Neural progenitor cell (in vitro differentiated cells): ENCODE measurements around the gene MUCL3.

Experiments
- EZH2 ChIP-seq: fragments of 200-600 bp; sonication (generic); IDR thresholded peaks from 2 replicates; pipeline ENCODE4 v1.6.1; 2017; ENCODE audit warnings: antibody characterized with exemption, mild to moderate bottlenecking, moderate library complexity
- EZH2phosphoT487 ChIP-seq: fragments of 200-600 bp; sonication (generic); IDR thresholded peaks from 2 replicates; pipeline ENCODE4 v1.6.1; 2017; ENCODE audit warnings: antibody characterized with exemption
- TF ChIP-seq, protein P1 (sequence below): fragments of 200-600 bp; sonication (generic); IDR thresholded peaks from 2 replicates; pipeline ENCODE4 v1.5.1; 2017; ENCODE audit warnings: antibody characterized with exemption, mild to moderate bottlenecking

DNA sequence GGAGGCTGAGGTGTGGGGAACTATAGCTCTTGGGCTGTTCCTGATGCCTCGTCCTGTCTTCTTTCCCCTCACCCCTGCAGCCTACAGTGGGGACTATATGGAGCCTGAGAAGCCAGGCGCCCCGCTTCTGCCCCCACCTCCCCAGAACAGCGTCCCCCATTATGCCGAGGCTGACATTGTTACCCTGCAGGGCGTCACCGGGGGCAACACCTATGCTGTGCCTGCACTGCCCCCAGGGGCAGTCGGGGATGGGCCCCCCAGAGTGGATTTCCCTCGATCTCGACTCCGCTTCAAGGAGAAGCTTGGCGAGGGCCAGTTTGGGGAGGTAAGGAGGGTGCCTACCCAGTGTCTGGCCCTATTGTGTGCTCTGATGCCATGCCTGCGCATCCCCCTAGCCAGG lies 44.2 kb upstream of the MUCL3 start:
- TF ChIP-seq, protein P1, sequence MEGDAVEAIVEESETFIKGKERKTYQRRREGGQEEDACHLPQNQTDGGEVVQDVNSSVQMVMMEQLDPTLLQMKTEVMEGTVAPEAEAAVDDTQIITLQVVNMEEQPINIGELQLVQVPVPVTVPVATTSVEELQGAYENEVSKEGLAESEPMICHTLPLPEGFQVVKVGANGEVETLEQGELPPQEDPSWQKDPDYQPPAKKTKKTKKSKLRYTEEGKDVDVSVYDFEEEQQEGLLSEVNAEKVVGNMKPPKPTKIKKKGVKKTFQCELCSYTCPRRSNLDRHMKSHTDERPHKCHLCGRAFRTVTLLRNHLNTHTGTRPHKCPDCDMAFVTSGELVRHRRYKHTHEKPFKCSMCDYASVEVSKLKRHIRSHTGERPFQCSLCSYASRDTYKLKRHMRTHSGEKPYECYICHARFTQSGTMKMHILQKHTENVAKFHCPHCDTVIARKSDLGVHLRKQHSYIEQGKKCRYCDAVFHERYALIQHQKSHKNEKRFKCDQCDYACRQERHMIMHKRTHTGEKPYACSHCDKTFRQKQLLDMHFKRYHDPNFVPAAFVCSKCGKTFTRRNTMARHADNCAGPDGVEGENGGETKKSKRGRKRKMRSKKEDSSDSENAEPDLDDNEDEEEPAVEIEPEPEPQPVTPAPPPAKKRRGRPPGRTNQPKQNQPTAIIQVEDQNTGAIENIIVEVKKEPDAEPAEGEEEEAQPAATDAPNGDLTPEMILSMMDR: no peak
- TF ChIP-seq EZH2phosphoT487 (no peak), EZH2 (no peak)
